ENCODE data around the gene DDB1.

- TF ChIP-seq CTCF (IDR thresholded peaks at IDR 0.05; ENCODE audit: low read length): no peak
- TF ChIP-seq EZH2 (IDR thresholded peaks at IDR 0.05; ENCODE audit: borderline replicate concordance, low read length): no peak
Measured at GRCh38 chr11:61280883-61281580, 51.9 kb downstream of the DDB1 start.

Data from OCI-LY1 (cell line).